Keratinocyte (primary cell): Measurements from ENCODE around the gene SOCS1.

Experiments used
- CTCF ChIP-seq, 3 experiments: IDR thresholded peaks in 1 of 3; conservative IDR thresholded peaks in 1 of 3; optimal IDR thresholded peaks in 1 of 3; 2 replicates in 2 of 3; 3 replicates in 1 of 3; pipeline versions ENCODE3 to v1.5.1; 2011; ENCODE audit warnings: low read length in 3 of 3, mild to moderate bottlenecking in 3 of 3, moderate library complexity in 2 of 3, control low read depth in 1 of 3, inconsistent platforms in 1 of 3; ENCODE audit not compliant: insufficient read depth in 2 of 3; ENCODE audit errors: extremely low read depth in 1 of 3
- EZH2 ChIP-seq: IDR thresholded peaks from one replicate; pipeline ENCODE4 v1.6.1; 2012; ENCODE audit warnings: inconsistent platforms, mild to moderate bottlenecking, low read length, moderate library complexity

GRCh38 chr16:11277607-11278337, 21.8 kb upstream of the SOCS1 start:
- TF ChIP-seq CTCF (optimal IDR thresholded peaks at IDR 0.05 in 1 of 3, IDR thresholded peaks at IDR 0.05 in 1 of 3, conservative IDR thresholded peaks at IDR 0.05 in 1 of 3; ENCODE audit: extremely low read depth in 1 of 3, insufficient read depth in 2 of 3, low read length in 3 of 3) (no peak), EZH2 (no peak)
